Ovary (tissue), 9 donors: ENCODE measurements around the gene SYAP1. TPM values are rescaled to one million over a fixed set of nuclear protein-coding genes. Genes with fewer than 3 reads are reported as not detected.

Experiments used
- DNase-seq, 5 donors: peaks; one replicate each; pipeline ENCODE4 v3.0.0-alpha.2; 2019 to 2020
- H3K27ac ChIP-seq, 2 donors: fragments of 200-600 bp; one replicate each; pipeline versions ENCODE4 v1.5.1 to v1.8.0; 2019 to 2022
- H3K27me3 ChIP-seq: fragments of 200-600 bp; one replicate; pipeline ENCODE4 v1.8.0; 2022
- H3K36me3 ChIP-seq: fragments of 200-600 bp; sonication (generic); one replicate; pipeline ENCODE4 v1.5.1; 2019
- H3K4me1 ChIP-seq: one replicate; pipeline ENCODE4 v1.8.1; 2013; ENCODE audit warnings: mild to moderate bottlenecking, moderate library complexity; ENCODE audit not compliant: insufficient read depth
- H3K4me3 ChIP-seq: fragments of 200-600 bp; sonication (generic); one replicate; pipeline ENCODE4 v1.5.1; 2017
- H3K9me3 ChIP-seq, 2 donors: fragments of 200-600 bp in 1 of 2; sonication (generic) in 1 of 2; one replicate each; pipeline versions ENCODE4 v1.5.1 to v1.8.1; 2013 to 2019; ENCODE audit warnings: mild to moderate bottlenecking in 1 of 2, moderate library complexity in 1 of 2
- EP300 ChIP-seq: sonication (generic); formaldehyde crosslinking; IDR thresholded peaks from one replicate; pipeline ENCODE4 v1.6.1; 2017; ENCODE audit warnings: antibody characterized with exemption
- POLR2A ChIP-seq: fragments of 450-650 bp; IDR thresholded peaks from one replicate; pipeline ENCODE4 v1.6.1; 2017; ENCODE audit warnings: antibody characterized with exemption, mild to moderate bottlenecking, moderate library complexity
- WGBS, 3 donors: extraction: QIAGEN DNeasy Blood & Tissue Kit in 1 of 3; methylation state at CpG; one replicate each; pipeline versions ENCODE4 v1.1.5 to v1.1.7; 2013 to 2017; 5-methylcytosine and 5-hydroxymethylcytosine counted together
- intact Hi-C, 4 donors: fragments of 100-400 bp; cut with DNase I; formaldehyde crosslinking; loops; one replicate each; pipeline versions ENCODE4 v1.11.0 to v1.15.1; 2022 to 2023
- polyA plus RNA-seq, 2 donors: library from polyadenylated mRNA; stranded (reverse); fragments of 200-250 nt in 1 of 2; fragments of 350-450 nt in 1 of 2; fragmentation: Illumina TruSeq in 1 of 2; extraction: RNeasy Lipid Tissue Mini Kit (QIAGEN cat#74804) in 1 of 2; gene quantifications; one replicate each; pipeline ENCODE4 v1.2.3, GENCODE V29; 2013 to 2014
- total RNA-seq, 7 donors: library from RNA; depleted of rRNA in 2 of 7; stranded (reverse); fragments of >200 nt in 2 of 7; fragmentation: NEBNext Ultra II Directional in 3 of 7; extraction: Animal tissue kit (Norgen Biotek cat#: 25700) in 3 of 7; gene quantifications; one replicate each; pipeline versions ENCODE4 v1.1.0 to v1.2.4, GENCODE V29; 2016 to 2023
- TF ChIP-seq, protein P1 (sequence below), 3 donors: fragments of 450-650 bp in 2 of 3; fragments of 200-600 bp in 1 of 3; IDR thresholded peaks; one replicate each; pipeline versions ENCODE4 v1.5.1 to v1.8.0; 2016 to 2022; ENCODE audit warnings: antibody characterized with exemption in 3 of 3, mild to moderate bottlenecking in 1 of 3
- donor health status: DM: no; HTN: no; CAD: no; lungs with moderate emphysema.
- donor health status: DM: no; HTN: no; CAD: no.
- donor health status: Bipolar disorder and iron deficiency.
- donor health status: DM: yes; HTN: yes; CAD: no.
- donor health status: DM: no; HTN: no; CAD: no.
- donor health status: DM: yes; HTN: yes; CAD: no.

The SYAP1 gene
- total and polyA plus RNA-seq, 9 donors, result 9.6 to 36.9 (median 25.4) TPM

DNA sequence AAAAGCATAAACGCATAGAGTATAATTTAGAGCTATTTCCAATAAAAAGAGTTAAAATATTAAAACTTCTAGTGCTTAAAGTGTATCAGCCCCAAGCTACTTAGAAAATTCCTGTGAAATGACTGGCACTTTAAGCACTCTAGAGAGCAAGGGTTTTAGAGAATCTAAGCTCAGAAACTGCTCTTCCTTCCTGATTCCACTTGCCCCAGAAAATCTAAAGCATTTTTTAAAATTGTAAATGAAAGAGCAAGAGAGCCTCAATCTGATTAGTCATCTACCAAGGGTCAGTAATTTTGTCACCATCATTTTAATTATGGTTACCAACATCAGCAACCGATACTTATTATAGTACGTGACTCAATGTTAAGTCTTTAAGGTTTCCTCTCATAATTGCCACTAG is 31.9 kb upstream of the SYAP1 start:
- Histone ChIP-seq H3K4me1 (no peaks in the 10 kb centered on the region), H3K4me3 (no peak overlapping the region), H3K27ac (no peak overlapping the region), H3K9me3 (no peaks in the 10 kb centered on the region), H3K36me3 (no peaks in the 10 kb centered on the region), H3K27me3 (no peaks in the 10 kb centered on the region)
- intact Hi-C loops, result no loop called here
- 87 to 91% (median 91%) methylated on average over 3 of the region's 3 CpGs for WGBS, 3 donors
- no peak for DNase-seq
- TF ChIP-seq EP300 (no peak), POLR2A (no peak)
- TF ChIP-seq, protein P1, sequence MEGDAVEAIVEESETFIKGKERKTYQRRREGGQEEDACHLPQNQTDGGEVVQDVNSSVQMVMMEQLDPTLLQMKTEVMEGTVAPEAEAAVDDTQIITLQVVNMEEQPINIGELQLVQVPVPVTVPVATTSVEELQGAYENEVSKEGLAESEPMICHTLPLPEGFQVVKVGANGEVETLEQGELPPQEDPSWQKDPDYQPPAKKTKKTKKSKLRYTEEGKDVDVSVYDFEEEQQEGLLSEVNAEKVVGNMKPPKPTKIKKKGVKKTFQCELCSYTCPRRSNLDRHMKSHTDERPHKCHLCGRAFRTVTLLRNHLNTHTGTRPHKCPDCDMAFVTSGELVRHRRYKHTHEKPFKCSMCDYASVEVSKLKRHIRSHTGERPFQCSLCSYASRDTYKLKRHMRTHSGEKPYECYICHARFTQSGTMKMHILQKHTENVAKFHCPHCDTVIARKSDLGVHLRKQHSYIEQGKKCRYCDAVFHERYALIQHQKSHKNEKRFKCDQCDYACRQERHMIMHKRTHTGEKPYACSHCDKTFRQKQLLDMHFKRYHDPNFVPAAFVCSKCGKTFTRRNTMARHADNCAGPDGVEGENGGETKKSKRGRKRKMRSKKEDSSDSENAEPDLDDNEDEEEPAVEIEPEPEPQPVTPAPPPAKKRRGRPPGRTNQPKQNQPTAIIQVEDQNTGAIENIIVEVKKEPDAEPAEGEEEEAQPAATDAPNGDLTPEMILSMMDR (IDR thresholded peaks at IDR 0.05), result no peak

DNA sequence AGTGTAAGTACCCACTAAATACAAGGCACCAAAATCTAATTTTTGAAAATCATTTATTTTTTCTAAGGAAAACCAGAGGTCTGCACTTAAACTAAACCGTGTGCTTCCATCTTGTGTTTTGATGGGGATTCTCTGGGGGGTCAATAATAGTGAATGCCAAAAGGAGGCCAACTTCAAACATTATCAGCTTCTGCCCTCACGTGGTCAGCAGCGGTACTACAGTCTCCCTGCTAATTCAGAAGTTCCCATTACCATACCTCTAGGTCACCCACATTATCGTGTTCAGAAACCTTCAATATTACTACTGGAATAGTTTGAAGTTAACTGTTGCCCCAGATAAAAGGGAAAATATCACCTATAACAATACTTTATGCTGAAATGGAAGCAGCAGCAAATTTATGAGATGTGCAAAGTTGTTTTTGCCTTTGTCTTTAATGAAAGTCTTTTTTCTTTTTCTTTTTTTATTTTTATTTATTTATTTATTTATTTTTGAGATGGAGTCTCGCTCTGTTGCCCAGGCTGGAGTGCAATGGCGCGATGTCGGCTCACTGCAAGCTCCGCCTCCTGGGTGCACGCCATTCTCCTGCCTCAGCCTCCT is 24.2 kb upstream of the SYAP1 start:
- intact Hi-C loops, result no loop called here
- H3K4me3 ChIP-seq, result no peak overlapping the region
- H3K9me3 ChIP-seq, result no peaks in the 10 kb centered on the region
- no peaks in the 10 kb centered on the region for H3K27me3 ChIP-seq
- no peak for TF ChIP-seq EP300
- TF ChIP-seq, protein P1 (IDR thresholded peaks at IDR 0.05), result peak; percentile 41 to 61 (median 58)
- no peak overlapping the region for H3K27ac ChIP-seq
- peak; percentile 31 to 75 (median 69) for DNase-seq
- H3K4me1 ChIP-seq, result no peaks in the 10 kb centered on the region
- no peaks in the 10 kb centered on the region for H3K36me3 ChIP-seq
- WGBS, 3 donors, result 41 to 49% (median 49%) methylated on average over 10 of the region's 10 CpGs

DNA sequence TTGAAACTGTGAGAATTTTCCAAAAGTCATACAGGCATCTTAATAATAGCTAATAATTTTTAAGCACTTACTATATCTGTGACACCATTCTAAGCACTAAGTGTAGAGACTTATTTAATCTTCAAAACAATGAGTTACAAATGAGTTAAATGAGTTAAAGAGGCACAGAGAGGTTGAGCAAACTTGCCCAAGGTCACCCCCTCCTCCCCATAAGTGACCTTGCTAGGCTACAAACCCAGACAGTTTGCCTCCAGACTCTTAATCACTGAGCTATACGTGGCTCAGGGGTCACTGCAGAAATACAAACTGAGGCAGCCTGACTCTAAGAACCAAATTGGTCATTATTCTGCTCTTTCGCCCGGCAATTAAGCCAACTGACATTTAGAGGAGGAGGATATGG is 22.5 kb upstream of the SYAP1 start:
- H3K4me3 ChIP-seq, result no peak overlapping the region
- no peaks in the 10 kb centered on the region for H3K4me1 ChIP-seq
- 58 to 67% (median 63%) methylated on average over 3 of the region's 3 CpGs for WGBS, 3 donors
- no peaks in the 10 kb centered on the region for H3K9me3 ChIP-seq
- intact Hi-C loops, result no loop called here
- no peak for TF ChIP-seq POLR2A
- TF ChIP-seq, protein P1 (IDR thresholded peaks at IDR 0.05), result no peak
- no peak for TF ChIP-seq EP300
- H3K36me3 ChIP-seq, result no peaks in the 10 kb centered on the region
- DNase-seq, result no peak
- H3K27me3 ChIP-seq, result no peaks in the 10 kb centered on the region
- no peak overlapping the region for H3K27ac ChIP-seq

DNA sequence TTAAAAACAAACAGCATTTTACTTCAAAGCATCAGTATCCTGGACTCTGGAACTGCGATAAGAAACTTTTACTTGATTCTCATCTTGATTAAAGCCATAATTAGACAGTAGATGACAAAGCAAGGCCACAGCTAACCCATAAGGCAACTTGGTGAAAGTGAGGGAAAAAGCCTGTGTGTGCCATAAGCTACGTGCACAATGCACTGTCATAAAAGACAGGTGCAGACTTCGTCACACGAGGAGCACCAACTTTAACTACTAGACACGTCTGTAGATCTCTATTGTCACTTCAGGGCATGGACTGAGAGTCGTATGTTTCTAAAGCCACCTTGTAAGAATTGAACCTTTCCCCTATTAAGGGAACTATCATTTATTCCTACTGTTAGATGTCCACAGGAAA is 20.0 kb upstream of the SYAP1 start:
- Histone ChIP-seq H3K36me3 (no peaks in the 10 kb centered on the region), H3K9me3 (no peaks in the 10 kb centered on the region), H3K27me3 (no peaks in the 10 kb centered on the region), H3K4me1 (no peaks in the 10 kb centered on the region), H3K27ac (no peak overlapping the region), H3K4me3 (no peak overlapping the region)
- intact Hi-C loops, result no loop called here
- no peak for TF ChIP-seq EP300
- TF ChIP-seq, protein P1 (IDR thresholded peaks at IDR 0.05), result no peak
- no peak for DNase-seq
- 82 to 88% (median 87%) methylated on average over 6 of the region's 6 CpGs for WGBS, 3 donors
